HG03354 (cell line): Measurements from ENCODE around the gene PTP4A1.
"Not testable (repeated sequence)": the region's sequence is repeated elsewhere in the genome, so short reads cannot be mapped to it uniquely, and the experiment has no call there.

Experiments used
- ATAC-seq: cut with Tn5 transposase; IDR thresholded peaks from one replicate; pipeline ENCODE4 v1.9.1; 2021; ENCODE audit warnings: mild to moderate bottlenecking; ENCODE audit not compliant: unreplicated experiment, poor library complexity, severe bottlenecking

Gene PTP4A1

DNA sequence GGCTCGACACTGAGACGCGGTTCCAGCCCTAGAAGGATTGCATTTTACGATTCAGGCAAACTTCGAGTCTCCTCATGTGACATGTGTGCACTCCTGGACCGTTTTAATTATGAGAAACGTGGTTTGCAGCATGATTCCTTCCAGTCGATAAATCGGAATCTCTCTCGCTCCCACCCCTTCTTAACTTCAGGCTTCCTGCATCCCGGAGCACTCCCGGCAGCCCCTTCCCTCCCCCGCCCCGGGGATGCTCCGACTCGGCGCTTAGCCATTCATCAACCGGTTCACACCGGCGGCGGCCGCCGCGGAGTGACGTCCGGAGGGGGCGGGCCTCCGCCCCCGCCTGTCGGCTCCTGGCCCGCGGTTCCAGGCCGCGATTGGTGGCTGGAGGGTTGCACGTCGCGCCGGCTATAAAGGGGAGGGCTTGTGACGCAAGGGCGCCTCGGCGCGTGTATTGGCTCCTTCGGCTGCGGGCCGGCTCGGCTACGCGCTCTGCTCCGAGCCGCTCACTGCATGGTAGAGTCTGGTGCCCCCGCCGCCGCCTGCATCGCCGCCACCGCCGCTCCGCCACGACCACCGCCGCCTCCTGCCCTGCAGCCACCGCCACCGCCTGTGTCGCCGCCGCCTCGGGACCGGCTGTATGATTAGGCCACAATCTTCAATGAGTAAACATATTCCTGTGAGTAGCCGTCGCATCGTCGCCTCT is at the start of gene PTP4A1, which contains the start of gene LOC128125822:
PTP4A1 (plus strand) TSS at position 437 of the 703 bp plus-strand sequence. CDS start 4,401 bp downstream, outside the sequence.
LOC128125822 (plus strand) TSS at position 437 of the 703 bp plus-strand sequence.
- ATAC-seq: peak; percentile 92

DNA sequence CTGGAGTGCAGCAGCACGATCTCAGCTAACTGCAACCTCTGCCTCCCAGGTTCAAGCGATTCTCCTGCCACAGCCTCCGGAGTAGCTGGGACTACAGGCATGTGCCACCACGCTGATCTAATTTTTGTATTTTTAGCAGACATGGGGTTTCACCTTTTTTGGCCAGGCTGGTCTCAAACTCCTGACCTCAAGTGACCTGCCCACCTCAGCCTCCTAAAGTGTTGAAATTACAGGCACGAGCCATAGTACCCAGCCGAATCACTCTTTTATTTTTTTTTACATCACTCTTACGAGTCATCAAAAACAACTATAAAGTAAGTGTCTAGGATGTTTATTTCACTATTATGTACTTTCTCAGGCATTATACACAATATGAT is 49.4 kb upstream of the PTP4A1 start:
- ATAC-seq: not testable (repeated sequence)

DNA sequence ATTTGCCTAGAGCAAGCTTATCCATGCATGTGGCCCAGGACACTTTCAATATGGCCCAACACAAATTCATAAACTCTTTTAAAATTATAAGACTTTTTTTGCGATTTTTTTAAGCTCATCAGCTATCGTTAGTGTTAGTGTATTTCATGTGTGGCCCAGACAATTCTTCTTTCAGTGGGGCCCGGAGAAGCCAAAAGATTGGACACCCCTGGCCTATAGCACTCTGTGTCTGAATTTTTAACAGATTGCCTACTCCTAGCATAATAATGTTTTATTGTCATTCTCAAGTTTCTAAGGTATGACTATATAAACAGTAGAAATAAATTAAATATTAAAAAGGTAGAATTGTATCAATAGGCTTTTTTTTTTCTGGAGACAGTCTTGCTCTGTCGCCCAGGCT is 48.6 kb upstream of the PTP4A1 start:
- ATAC-seq: no peak

DNA sequence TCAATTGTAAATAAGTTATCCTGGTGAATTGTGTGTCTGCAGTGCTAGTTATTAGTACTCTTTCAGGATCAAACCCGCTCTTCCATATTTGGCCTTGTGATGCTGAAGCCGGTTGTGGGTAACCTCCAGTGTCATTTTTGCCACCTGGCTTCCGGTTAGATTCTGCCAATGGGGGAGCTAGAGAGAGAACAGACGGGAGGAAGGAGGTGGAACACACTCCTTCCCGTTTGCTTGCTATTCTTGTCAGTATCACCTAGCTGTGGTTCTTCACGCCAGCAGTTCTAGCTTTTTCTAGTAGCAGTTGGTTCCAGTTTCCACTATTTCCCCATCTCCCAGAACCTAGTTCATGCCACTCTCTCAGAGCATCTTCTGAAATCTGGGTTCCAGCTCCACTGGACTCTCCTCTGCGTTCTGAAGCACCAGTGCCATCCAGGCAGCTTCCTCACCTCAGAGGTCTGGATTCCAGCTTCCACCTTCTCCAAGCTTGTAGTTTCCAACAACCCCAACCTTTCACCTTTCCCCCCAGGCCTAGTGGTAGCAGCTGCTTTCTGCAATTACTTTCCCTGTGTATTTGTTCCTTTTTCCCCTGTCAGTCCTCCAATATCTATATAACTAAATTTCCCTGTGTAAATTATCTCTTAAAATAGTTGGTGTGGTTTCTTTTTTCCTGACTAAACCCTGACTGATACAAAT is 46.9 kb upstream of the PTP4A1 start:
- no peak for ATAC-seq

DNA sequence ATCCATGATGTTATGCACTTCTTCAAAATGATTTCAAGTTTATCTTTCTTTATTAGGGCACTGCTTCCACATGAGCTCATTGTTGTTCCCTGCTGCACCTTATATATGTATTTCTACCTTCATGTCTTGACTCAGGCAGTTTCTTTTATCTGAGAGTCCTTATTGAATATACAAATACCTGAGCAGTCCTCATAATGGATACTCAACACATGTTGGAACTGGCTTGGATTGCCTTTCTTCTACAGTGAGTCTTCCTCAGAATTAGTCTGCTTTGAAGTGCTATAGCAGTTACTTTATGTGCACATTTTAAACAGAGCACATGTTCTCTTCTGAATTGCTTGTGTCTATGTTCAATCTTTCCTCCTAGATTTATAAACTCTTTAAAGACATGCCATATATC is 45.3 kb upstream of the PTP4A1 start:
- no peak for ATAC-seq

DNA sequence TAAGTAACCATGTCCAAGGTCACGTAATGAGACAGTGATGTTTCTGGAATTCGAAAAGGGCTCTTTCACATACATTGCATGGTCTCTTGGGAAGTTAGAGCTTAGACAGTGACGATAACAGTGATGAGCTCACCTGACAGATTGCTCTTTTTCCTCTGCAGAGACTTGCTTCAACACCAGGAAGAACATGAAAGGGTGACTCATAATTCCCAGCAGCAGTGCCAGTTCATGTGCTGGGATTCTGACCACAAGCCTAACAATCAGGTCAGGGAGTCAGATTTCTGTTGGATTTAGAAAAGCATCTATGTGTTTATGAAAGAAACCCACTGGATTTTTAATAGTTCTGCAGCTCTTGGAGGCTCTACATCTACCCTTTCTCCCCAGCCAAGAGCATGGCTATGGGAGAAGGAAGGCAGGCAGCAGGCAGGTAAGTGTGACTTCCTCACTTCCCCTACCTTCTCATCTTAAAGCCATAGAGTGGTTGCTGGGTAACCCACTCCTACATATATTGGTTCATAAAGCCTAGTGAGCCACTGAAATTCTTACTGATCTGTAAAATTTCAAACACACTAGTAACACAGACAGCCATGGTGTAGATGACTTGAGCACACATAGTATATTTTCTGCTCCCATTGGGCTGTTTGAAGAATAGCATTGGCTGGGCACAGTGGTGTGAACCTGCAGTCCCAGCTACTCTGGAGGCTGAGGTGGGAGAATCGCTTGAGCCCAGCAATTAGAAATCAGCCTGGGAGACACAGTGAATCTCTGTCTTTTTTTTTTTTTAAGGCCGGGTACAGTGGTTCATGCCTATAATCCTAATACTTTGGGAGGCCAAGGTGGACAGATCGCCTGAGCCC is 44.4 kb upstream of the PTP4A1 start:
- ATAC-seq: no peak

DNA sequence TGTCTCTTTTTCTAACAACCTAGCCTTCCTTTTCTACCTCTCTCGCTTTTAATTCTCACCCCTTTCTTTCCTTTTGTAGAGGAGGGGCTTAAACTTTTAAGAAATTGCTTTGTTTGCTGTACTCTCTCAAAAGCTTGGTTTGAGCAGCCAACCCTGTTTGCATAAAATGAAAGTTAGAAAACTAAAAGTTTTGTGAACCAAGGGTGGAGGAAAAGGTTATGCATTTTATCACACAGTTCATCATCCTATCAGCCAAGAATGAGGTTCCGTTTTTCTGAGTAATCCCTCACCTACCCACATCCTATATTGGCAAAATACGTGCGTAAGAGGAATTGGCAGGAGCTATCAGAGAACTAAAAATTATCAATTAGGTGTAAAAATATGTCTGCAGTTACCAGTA is 42.8 kb upstream of the PTP4A1 start:
- peak; percentile 40 for ATAC-seq

DNA sequence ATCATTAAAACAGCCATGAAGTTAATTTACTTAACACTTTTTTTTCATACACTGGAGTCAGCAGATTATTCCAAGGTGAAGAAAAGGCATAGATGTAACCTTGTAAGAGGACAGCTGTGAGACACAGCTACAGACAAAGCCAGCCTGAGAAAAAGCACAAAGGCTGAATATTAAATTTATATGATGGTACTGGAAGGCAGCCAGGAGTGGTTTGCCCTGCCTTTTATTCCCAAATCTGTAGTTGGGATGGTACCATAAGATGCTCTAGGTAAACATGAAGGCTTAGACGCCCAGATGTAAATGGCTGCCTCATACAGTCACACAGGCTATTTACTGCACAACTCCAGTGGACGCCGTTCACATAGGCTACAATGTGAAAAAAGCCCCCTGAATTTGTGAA is 42.1 kb upstream of the PTP4A1 start:
- no peak for ATAC-seq

DNA sequence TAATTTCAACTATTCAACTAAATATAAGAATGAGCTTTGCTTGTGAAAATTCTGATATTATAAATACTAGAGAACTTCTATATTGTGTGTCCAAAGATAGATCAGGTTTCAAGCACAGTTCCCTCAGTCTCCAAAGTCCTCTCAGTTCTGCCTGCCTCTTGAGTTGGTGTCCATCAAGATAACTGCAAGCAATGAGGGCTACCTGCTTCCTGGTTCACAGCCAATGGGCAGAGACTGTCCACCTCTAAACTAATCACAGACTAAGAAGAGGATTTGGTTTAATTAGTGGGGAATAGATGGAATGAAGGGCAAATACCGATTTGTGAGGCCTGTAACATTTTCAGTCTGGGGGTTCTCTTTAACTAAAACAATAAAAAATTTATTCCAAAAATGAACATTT is 41.3 kb upstream of the PTP4A1 start:
- no peak for ATAC-seq

DNA sequence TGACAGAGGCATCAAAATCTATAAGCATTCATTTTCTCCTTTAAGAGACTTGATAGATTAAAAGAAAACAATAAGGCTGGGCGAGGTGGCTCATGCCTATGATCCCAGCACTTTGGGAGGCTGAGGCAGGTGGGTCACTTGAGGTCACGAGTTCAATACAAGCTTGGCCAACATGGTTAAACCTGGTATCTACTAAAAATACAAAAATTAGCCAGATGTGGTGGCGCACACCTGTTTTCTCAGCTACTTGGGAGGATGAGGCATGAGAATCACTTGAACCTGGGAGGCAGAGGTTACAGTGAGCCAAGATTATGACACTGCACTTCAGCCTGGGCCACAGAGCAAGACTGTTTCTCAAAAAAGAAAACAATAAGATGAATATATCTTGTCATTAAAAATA is 39.3 kb upstream of the PTP4A1 start:
- no peak for ATAC-seq

DNA sequence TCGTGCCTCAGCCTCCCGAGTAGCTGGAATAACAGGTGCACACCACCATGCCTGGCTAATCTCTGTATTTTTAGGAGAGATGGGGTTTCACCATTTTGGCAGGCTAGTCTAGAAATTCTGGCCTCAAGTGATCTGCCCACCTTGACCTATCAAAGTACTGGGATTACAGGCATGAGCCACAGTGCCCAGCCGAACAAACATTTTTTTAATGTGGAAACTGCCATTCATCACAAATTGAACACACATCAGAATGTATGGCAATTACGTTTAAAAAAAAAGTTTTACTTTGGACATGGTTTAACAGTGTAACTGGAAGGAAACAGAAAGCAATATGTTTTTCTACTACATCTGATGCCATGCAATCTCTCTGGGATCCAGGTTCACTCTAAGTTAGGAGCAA is 38.3 kb upstream of the PTP4A1 start:
- ATAC-seq: no peak

DNA sequence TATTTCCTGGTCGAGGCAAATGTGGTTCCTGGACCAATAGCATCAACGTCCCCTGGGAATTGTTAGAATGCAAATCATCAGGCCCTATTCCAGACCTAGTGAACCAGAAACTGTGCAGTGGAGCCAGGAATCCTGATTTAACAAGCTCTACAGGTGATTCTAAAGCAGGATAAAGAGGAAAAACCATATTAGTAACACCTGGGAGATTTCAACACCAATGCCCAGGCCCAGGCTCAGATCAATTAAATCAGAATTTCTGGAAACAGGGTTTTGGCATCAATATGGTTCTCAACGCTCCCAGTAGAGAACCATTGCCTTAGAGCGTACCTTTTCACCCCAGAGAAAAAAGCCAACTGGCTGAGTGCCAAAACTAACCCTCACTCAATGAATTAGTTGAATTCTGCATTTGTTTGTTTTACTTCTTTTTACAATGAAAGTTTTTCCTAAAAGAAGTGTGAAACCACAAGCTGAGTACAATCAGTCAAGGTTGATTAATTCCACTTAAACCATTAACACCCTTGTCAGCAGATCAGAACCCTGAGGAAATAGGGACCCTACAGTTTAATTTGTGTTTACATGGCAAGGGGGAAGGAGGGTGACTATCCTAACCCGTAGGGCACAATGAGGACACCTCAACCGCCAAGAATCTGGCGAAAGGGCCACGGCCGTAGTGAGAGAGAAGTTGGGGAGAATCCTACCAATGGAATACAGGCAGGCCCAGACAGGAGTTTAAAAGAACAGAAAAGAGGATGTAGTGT is 34.9 kb upstream of the PTP4A1 start:
- ATAC-seq: peak; percentile 66

DNA sequence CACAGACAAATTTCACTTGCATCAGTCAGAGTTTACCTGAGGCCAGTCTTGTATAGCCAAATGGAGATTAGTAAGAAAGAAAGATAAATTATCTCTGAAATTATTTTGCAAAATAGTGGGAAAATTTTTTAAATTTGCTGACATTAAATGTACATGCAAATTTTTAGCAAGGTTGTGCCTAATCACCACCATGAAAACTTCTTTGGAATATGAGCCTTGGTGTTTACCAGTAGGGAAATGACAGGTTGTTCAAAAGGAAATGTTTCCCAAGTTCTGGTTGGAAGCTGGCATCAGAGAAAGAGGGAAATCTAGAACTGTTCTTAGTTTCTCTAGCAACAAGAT is 34.4 kb upstream of the PTP4A1 start:
- no peak for ATAC-seq

DNA sequence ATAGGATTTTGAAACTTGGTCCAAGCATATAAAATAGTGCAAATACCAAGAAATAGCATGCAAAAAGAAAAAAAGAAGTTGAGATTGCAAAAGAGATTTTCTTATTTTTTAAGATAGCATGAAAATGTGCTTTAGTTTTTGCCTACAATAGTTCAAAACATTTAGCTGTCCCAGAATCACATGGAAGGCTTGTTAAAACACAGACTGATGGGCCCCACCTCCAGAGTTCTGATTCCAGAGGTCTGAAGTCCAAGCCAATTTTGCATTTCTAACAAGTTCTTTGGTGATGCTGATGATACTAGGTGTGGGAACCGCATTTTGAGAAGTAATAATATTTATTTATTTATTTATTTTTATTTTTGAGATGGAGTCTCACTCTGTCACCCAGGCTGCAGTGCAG is 33.7 kb upstream of the PTP4A1 start:
- no peak for ATAC-seq

DNA sequence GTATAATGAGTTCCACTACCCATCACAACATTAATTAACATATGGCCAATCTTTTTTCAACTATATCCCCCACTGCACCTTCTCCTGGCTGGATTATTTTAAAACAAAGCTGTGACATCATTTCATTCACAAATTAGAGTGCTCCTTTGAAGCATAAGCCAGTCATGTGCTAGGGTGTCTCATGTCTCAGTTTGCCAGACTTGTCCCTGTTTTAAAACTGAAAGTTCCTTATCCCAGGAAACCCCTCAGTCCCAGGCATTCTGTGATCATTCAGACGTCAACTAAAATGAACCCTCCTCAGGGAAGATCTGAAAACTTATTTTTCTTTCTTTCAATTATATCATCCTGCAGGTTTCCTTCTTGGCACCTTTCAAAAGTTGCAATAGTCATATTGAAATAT is 29.3 kb upstream of the PTP4A1 start:
- no peak for ATAC-seq

DNA sequence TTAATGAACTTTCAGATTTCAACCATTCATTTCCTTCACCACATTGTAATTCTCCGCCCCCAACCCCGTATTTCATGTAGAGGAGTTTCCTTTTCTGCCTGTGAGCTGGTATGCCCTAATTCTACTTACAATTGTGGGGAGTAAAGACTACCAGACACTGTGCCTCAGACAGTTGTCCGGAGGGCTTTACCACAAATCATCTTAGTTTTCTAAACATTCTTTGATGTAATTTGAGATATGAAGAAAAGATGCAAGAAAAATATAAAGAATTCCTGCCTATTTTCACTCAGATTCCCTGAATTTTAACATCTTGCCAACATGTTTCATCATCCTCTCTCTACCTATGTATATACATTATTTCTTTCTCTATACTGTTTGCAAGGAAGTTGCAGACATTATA is 28.3 kb upstream of the PTP4A1 start:
- no peak for ATAC-seq

DNA sequence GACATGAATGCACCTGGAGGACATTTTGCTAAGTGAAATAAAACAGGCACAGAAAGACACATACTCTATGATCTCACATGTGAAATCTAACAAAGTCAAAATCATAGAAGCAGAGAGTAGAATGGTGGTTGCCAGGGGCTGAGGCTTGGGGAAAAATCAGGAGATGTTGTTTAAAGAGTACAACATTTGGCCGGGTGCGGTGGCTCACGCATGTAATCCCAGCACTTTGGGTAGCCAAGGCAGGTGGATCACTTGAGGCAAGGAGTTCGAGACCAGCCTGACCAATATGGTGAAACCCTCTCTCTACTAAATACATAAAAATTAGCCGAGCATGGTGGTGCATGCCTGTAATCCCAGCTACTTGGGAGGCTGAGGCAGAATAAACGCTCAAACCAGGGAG is 26.0 kb upstream of the PTP4A1 start:
- ATAC-seq: no peak

DNA sequence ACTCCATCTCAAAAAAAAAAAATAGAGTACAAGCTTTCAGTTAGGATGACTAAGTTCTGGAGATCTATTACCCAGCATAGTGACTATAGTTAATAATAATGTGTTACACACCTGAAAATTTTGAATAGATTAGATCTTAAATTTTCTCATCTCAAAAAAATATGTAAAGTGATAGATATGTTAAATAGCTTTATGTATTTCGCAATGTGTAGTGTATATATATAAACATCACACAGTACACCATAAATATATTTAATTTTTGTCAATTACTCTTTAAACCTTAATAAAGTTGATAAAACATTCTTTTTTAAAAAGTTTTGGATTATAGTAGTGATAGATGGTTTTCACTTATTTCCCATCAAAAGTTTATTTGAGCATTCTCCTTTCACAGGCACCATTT is 25.6 kb upstream of the PTP4A1 start:
- ATAC-seq: no peak

DNA sequence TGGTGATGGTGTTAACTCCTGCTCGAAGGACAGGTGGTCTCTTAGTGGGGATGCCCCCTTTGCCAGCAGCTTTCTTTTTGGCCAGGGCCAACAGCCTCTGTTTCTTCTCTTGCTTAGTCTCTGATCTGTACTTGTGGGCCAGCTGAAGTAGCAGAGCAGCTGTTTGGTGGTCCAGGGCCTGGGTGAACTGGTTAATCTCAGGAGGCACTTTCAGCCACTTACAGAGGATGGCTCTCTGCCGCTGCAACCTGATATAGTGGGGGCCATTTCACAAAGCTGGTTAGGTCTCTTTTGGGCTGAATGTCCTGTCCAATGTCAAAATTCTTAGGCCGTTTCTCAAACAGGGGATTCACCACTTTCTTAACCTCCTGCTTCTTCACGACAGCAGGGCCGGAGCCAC is 23.2 kb upstream of the PTP4A1 start:
- no peak for ATAC-seq

DNA sequence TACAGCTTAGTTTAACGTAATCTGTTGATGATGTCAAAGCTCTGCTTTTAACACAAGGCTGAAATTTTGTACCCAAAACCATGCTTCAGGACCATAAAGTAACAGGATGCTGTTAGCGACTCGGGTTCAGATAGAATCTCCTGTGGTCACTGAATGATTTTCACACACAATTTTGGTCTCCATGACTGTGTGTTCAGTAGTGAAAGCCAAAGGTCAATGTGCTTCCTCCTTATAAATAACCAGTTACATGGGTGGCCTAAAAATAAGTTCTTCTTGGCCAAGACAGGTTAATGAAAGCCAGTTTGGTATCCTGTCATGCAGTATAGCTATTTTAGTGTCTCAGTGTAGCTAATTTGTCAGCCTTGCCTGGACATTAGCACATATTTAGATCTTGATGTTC is 19.1 kb upstream of the PTP4A1 start:
- peak; percentile 99 for ATAC-seq
